SK-N-SH (cell line): ENCODE measurements around the gene NXPH4. TPM values are rescaled to one million over a fixed set of nuclear protein-coding genes. Genes with fewer than 3 reads are reported as not detected.

Experiments used
- CTCF ChIA-PET: fragments of 300-600, 350-600 bp; formaldehyde crosslinking; extraction: SDS; loops from one replicate; lab custom pipeline; 2021; lab: Yijun Ruan, JAX
- POLR2A ChIA-PET: fragments of 350-600 bp; sonication (Branson Sonifier 250); formaldehyde crosslinking; extraction: SDS; loops from one replicate; lab custom pipeline; 2020; ENCODE audit warnings: antibody characterized with exemption, inconsistent platforms; lab: Yijun Ruan, JAX
- DNase-seq: peaks from one replicate; pipeline ENCODE4 v3.0.0; 2012
- H2AFZ ChIP-seq: fragments of 200-600 bp; sonication (generic); 2 replicates; pipeline ENCODE4 v1.8.1; 2016; ENCODE audit warnings: antibody characterized with exemption, mild to moderate bottlenecking, low read depth
- H3F3A ChIP-seq: fragments of 200-600 bp; sonication (generic); replicated peaks from 2 replicates; pipeline ENCODE3; 2016; ENCODE audit warnings: antibody characterized with exemption, mild to moderate bottlenecking; ENCODE audit not compliant: insufficient read depth
- H3K27ac ChIP-seq, 2 experiments: fragments of 200-500 bp in 1 of 2; fragments of 200-600 bp in 1 of 2; sonication (Bioruptor generic) in 1 of 2; sonication (generic), shearing (Covaris generic) in 1 of 2; 2 replicates each; pipeline versions ENCODE4 v1.5.1 to v1.6.1; 2014 to 2016; ENCODE audit warnings: low read depth in 2 of 2, inconsistent platforms in 1 of 2, low read length in 1 of 2, mild to moderate bottlenecking in 1 of 2, mixed read lengths in 1 of 2
- H3K27me3 ChIP-seq: fragments of 200-600 bp; sonication (generic), shearing (Covaris generic); 2 replicates; pipeline ENCODE4 v1.6.1; 2016; ENCODE audit warnings: mixed run types; ENCODE audit not compliant: insufficient read depth
- H3K36me3 ChIP-seq, 2 experiments: fragments of 200-500 bp in 1 of 2; fragments of 200-600 bp in 1 of 2; sonication (Bioruptor generic) in 1 of 2; sonication (generic) in 1 of 2; replicated peaks in 1 of 2; 2 replicates each; pipeline versions ENCODE3 to v1.5.1; 2014 to 2016; ENCODE audit warnings: low read length in 1 of 2, mild to moderate bottlenecking in 1 of 2; ENCODE audit not compliant: insufficient read depth in 2 of 2, control insufficient read depth in 1 of 2
- H3K4me1 ChIP-seq, 2 experiments: fragments of 200-500 bp in 1 of 2; fragments of 200-600 bp in 1 of 2; sonication (Bioruptor generic) in 1 of 2; sonication (generic), shearing (Covaris generic) in 1 of 2; 2 replicates each; pipeline versions ENCODE4 v1.5.1 to v1.6.1; 2014 to 2016; ENCODE audit warnings: low read depth in 1 of 2, low read length in 1 of 2, mixed run types in 1 of 2; ENCODE audit not compliant: insufficient read depth in 2 of 2, control insufficient read depth in 1 of 2
- H3K4me2 ChIP-seq: fragments of 200-600 bp; sonication (generic), shearing (Covaris generic); 2 replicates; pipeline ENCODE4 v1.6.1; 2017; ENCODE audit warnings: mixed run types
- H3K4me3 ChIP-seq, 2 experiments: fragments of 200-500 bp in 1 of 2; fragments of 200-600 bp in 1 of 2; sonication (Bioruptor generic) in 1 of 2; sonication (generic), shearing (Covaris generic) in 1 of 2; 2 replicates each; pipeline versions ENCODE4 v1.5.1 to v1.8.1; 2014 to 2016; ENCODE audit warnings: low read depth in 2 of 2, inconsistent platforms in 1 of 2, low read length in 1 of 2, mild to moderate bottlenecking in 1 of 2, mixed read lengths in 1 of 2, moderate library complexity in 1 of 2
- H3K79me2 ChIP-seq: fragments of 200-600 bp; sonication (generic); 2 replicates; pipeline ENCODE4 v1.8.1; 2017; ENCODE audit warnings: mild to moderate bottlenecking; ENCODE audit not compliant: insufficient read depth
- H3K9ac ChIP-seq: fragments of 200-600 bp; sonication (generic); 2 replicates; pipeline ENCODE4 v1.6.1; 2017; ENCODE audit warnings: mixed run types
- H3K9me2 ChIP-seq: fragments of 200-600 bp; sonication (generic); 2 replicates; pipeline ENCODE4 v1.6.1; 2017; ENCODE audit warnings: mixed run types
- H3K9me3 ChIP-seq: fragments of 200-600 bp; sonication (generic); 2 replicates; pipeline ENCODE4 v1.6.1; 2017; ENCODE audit warnings: mixed run types, mild to moderate bottlenecking, moderate library complexity
- H4K20me1 ChIP-seq: fragments of 200-600 bp; sonication (generic); 2 replicates; pipeline ENCODE4 v1.6.1; 2017; ENCODE audit warnings: mild to moderate bottlenecking, mixed run types; ENCODE audit not compliant: insufficient read depth
- CHD2 ChIP-seq: fragments of 150-350 bp; IDR thresholded peaks from 2 replicates; pipeline ENCODE4 v1.6.1; 2018; ENCODE audit warnings: low read length; ENCODE audit not compliant: partially characterized antibody
- ELF1 ChIP-seq: IDR thresholded peaks from 2 replicates; pipeline ENCODE4 v1.4.0; 2012
- EP300 ChIP-seq, 2 experiments: IDR thresholded peaks; 2 replicates each; pipeline versions ENCODE4 v1.4.0 to v1.6.1; 2012; ENCODE audit warnings: borderline replicate concordance in 1 of 2, low read depth in 1 of 2, low read length in 1 of 2
- EZH2phosphoT487 ChIP-seq: fragments of 200-600 bp; sonication (generic); IDR thresholded peaks from 2 replicates; pipeline ENCODE4 v1.6.1; 2017; ENCODE audit warnings: low read depth, mixed run types, mild to moderate bottlenecking, antibody characterized with exemption, moderate library complexity, borderline replicate concordance
- FOXJ3 ChIP-seq: sonication (generic); formaldehyde crosslinking; IDR thresholded peaks from 2 replicates; pipeline ENCODE4 v1.5.1; 2020; ENCODE audit warnings: mild to moderate bottlenecking, missing genetic modification reagents
- GATA2 ChIP-seq: sonication (generic); formaldehyde crosslinking; IDR thresholded peaks from 2 replicates; pipeline ENCODE4 v1.5.0; 2020; ENCODE audit warnings: mild to moderate bottlenecking, missing genetic modification reagents
- MXI1 ChIP-seq: IDR thresholded peaks from 2 replicates; pipeline ENCODE4 v1.6.1; 2012; ENCODE audit warnings: mild to moderate bottlenecking, low read depth, low read length, improper control_type of control experiment
- NRF1 ChIP-seq: IDR thresholded peaks from 2 replicates; pipeline ENCODE4 v1.6.1; 2012; ENCODE audit warnings: low read depth, mild to moderate bottlenecking, low read length
- RAD21 ChIP-seq: IDR thresholded peaks from 2 replicates; pipeline ENCODE4 v1.6.1; 2012; ENCODE audit warnings: mild to moderate bottlenecking, low read length
- RXRA ChIP-seq: IDR thresholded peaks from 2 replicates; pipeline ENCODE4 v1.4.0; 2012; ENCODE audit warnings: low read depth, mild to moderate bottlenecking, borderline replicate concordance
- TAF1 ChIP-seq: IDR thresholded peaks from 2 replicates; pipeline ENCODE4 v1.6.1; 2012; ENCODE audit warnings: low read depth, mild to moderate bottlenecking, low read length, moderate library complexity, borderline replicate concordance
- TEAD4 ChIP-seq: IDR thresholded peaks from 2 replicates; pipeline ENCODE4 v1.4.0; 2012; ENCODE audit warnings: mild to moderate bottlenecking, borderline replicate concordance; ENCODE audit not compliant: insufficient read depth
- WGBS: methylation state at CpG from one replicate; pipeline ENCODE4 v1.1.6; 2017; ENCODE audit warnings: low lambda C conversion rate; 5-methylcytosine and 5-hydroxymethylcytosine counted together
- polyA plus RNA-seq, 3 experiments: library from polyadenylated mRNA; depleted of rRNA; stranded (reverse); fragments of >200 nt; gene quantifications; 2 replicates each; pipeline ENCODE4 v1.2.3, GENCODE V29; 2012
- TF ChIP-seq, protein P1 (sequence below): IDR thresholded peaks from 2 replicates; pipeline ENCODE4 v1.6.1; 2012; ENCODE audit warnings: mild to moderate bottlenecking, low read depth, low read length, moderate library complexity
- TF ChIP-seq, protein P2 (sequence below): fragments of 200-600 bp; sonication (generic); IDR thresholded peaks from 2 replicates; pipeline ENCODE4 v1.6.1; 2017; ENCODE audit warnings: antibody characterized with exemption, mild to moderate bottlenecking, moderate library complexity
- TF ChIP-seq, protein P3 (sequence below): IDR thresholded peaks from 2 replicates; pipeline ENCODE4 v1.4.0; 2012; ENCODE audit warnings: low read depth

NXPH4 gene
- polyA plus RNA-seq, 1 of the 3 experiments (the other 2 are of a cell fraction) = 0.31 TPM

DNA sequence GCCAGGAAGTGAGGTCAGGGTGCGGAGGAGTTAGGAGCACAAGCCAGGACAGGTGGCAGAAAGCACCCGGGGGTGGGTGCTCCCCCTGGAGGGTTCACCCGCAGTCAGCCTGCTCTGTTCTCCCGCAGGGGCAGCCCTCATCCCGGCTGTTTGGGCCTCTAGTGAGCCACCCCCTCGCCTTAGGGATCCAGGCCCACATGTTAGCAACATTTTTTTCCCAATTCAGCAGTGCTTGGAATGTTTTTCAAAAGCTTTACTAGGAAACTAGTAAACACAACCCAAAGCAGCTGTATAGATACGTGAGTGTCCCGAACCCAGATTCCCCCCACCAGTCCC, 28.5 kb upstream of the NXPH4 start:
- no peaks in the 10 kb centered on the region for H3K9me2 ChIP-seq
- H3K27me3 ChIP-seq = no peaks in the 10 kb centered on the region
- no peaks in the 10 kb centered on the region for H3K79me2 ChIP-seq
- H3K9me3 ChIP-seq = no peaks in the 10 kb centered on the region
- no peak overlapping the region for H2AFZ ChIP-seq
- peaks cover 25 to 83% of the 10 kb centered on the region in 2 experiments for H3K36me3 ChIP-seq
- H4K20me1 ChIP-seq = no peaks in the 10 kb centered on the region
- 91% methylated on average over 7 of the region's 8 CpGs for WGBS
- no peak overlapping the region for H3K4me2 ChIP-seq
- no peaks in the 10 kb centered on the region for H3K4me1 ChIP-seq
- no peak overlapping the region for H3K4me3 ChIP-seq
- CTCF ChIA-PET = interaction anchor here (1.2 to 31.5 kb wide), 6 partner anchors 26 to 119 kb away, joined by 3 to 616 read pairs (median 48); partner anchors contain the start of genes LRP1 and LRP1-AS
- POLR2A ChIA-PET = interaction anchor here (1.2 kb wide), 1 partner anchor 8 kb away, joined by 3 read pairs; no protein-coding TSS in a partner anchor
- H3K27ac ChIP-seq = no peak overlapping the region
- H3F3A ChIP-seq = peaks cover 4% of the 10 kb centered on the region
- H3K9ac ChIP-seq = no peak overlapping the region
- no peak for DNase-seq
- TF ChIP-seq GATA2 (CRISPR knock-in tag) = no peak
- TF ChIP-seq, protein P1, sequence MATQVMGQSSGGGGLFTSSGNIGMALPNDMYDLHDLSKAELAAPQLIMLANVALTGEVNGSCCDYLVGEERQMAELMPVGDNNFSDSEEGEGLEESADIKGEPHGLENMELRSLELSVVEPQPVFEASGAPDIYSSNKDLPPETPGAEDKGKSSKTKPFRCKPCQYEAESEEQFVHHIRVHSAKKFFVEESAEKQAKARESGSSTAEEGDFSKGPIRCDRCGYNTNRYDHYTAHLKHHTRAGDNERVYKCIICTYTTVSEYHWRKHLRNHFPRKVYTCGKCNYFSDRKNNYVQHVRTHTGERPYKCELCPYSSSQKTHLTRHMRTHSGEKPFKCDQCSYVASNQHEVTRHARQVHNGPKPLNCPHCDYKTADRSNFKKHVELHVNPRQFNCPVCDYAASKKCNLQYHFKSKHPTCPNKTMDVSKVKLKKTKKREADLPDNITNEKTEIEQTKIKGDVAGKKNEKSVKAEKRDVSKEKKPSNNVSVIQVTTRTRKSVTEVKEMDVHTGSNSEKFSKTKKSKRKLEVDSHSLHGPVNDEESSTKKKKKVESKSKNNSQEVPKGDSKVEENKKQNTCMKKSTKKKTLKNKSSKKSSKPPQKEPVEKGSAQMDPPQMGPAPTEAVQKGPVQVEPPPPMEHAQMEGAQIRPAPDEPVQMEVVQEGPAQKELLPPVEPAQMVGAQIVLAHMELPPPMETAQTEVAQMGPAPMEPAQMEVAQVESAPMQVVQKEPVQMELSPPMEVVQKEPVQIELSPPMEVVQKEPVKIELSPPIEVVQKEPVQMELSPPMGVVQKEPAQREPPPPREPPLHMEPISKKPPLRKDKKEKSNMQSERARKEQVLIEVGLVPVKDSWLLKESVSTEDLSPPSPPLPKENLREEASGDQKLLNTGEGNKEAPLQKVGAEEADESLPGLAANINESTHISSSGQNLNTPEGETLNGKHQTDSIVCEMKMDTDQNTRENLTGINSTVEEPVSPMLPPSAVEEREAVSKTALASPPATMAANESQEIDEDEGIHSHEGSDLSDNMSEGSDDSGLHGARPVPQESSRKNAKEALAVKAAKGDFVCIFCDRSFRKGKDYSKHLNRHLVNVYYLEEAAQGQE = no peak
- no peak for TF ChIP-seq TEAD4
- no peak for TF ChIP-seq MXI1
- TF ChIP-seq, protein P2, sequence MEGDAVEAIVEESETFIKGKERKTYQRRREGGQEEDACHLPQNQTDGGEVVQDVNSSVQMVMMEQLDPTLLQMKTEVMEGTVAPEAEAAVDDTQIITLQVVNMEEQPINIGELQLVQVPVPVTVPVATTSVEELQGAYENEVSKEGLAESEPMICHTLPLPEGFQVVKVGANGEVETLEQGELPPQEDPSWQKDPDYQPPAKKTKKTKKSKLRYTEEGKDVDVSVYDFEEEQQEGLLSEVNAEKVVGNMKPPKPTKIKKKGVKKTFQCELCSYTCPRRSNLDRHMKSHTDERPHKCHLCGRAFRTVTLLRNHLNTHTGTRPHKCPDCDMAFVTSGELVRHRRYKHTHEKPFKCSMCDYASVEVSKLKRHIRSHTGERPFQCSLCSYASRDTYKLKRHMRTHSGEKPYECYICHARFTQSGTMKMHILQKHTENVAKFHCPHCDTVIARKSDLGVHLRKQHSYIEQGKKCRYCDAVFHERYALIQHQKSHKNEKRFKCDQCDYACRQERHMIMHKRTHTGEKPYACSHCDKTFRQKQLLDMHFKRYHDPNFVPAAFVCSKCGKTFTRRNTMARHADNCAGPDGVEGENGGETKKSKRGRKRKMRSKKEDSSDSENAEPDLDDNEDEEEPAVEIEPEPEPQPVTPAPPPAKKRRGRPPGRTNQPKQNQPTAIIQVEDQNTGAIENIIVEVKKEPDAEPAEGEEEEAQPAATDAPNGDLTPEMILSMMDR = no peak
- no peak for TF ChIP-seq CHD2
- TF ChIP-seq RAD21 = no peak
- TF ChIP-seq, protein P3, sequence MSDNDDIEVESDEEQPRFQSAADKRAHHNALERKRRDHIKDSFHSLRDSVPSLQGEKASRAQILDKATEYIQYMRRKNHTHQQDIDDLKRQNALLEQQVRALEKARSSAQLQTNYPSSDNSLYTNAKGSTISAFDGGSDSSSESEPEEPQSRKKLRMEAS = no peak
- TF ChIP-seq, all 33 proteins: peak for 0

DNA sequence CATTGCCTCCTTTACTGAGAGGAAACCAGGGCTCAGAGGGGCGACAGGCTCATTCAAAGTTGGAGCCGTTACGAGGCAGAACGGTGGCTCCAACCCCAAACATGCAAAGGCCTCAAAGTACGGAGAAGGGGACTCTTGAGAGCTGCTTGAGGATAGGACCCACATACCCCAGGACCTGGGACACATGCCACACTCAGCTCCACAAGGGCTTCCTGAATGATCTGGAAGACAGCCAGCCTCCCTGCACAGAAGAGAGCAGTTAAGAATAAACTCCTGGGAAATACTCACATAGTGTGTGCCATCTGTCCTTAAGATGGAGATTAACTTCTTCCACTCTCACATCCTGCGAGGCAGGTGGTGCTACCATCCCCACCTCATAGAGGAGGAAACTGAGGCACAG, 26.6 kb upstream of the NXPH4 start:
- ChIA-PET CTCF (interaction anchor here (0.9 to 31.5 kb wide), 6 partner anchors 24 to 185 kb away, joined by 3 to 616 read pairs (median 12); partner anchors contain the start of genes LRP1 and LRP1-AS), POLR2A (no interaction called here)
- 96% methylated on average over 6 of the region's 6 CpGs for WGBS
- no peaks in the 10 kb centered on the region for H3K27me3 ChIP-seq
- H3F3A ChIP-seq = peaks cover 4% of the 10 kb centered on the region
- no peak for DNase-seq
- H4K20me1 ChIP-seq = no peaks in the 10 kb centered on the region
- no peak overlapping the region for H2AFZ ChIP-seq
- no peaks in the 10 kb centered on the region for H3K4me1 ChIP-seq
- H3K79me2 ChIP-seq = no peaks in the 10 kb centered on the region
- no peaks in the 10 kb centered on the region for H3K9me2 ChIP-seq
- no peak overlapping the region for H3K27ac ChIP-seq
- H3K36me3 ChIP-seq = peaks cover 17 to 85% of the 10 kb centered on the region in 2 experiments
- H3K9ac ChIP-seq = no peak overlapping the region
- H3K4me3 ChIP-seq = no peak overlapping the region
- no peaks in the 10 kb centered on the region for H3K9me3 ChIP-seq
- H3K4me2 ChIP-seq = no peak overlapping the region
- TF ChIP-seq EP300 (IDR thresholded peaks at IDR 0.05; ENCODE audit: borderline replicate concordance in 1 of 2, low read depth in 1 of 2, low read length in 1 of 2) (no peak), RXRA (no peak), TEAD4 (no peak), NRF1 (no peak), FOXJ3 (CRISPR knock-in tag) (no peak), EZH2phosphoT487 (no peak), TAF1 (no peak), ELF1 (no peak)
- TF ChIP-seq, protein P2 = no peak
